Peyer's patch (tissue), 4 donors: ENCODE measurements around the gene ZFX.

Experiments used
- CTCF ChIP-seq, 6 experiments: fragments of 450-650 bp in 4 of 6; fragments of 200-600 bp in 2 of 6; sonication (generic) in 1 of 6; IDR thresholded peaks; one replicate each; pipeline ENCODE4 v1.5.1; 2017 to 2019; ENCODE audit warnings: antibody characterized with exemption in 6 of 6, mild to moderate bottlenecking in 3 of 6, moderate library complexity in 1 of 6
- POLR2A ChIP-seq, 2 donors: fragments of 450-650 bp; IDR thresholded peaks; one replicate each; pipeline ENCODE4 v1.5.1; 2017; ENCODE audit warnings: antibody characterized with exemption in 2 of 2, mild to moderate bottlenecking in 2 of 2, moderate library complexity in 2 of 2

GRCh38 chrX:24260842-24261550 is 111.5 kb downstream of the ZFX start:
- no peak for TF ChIP-seq CTCF (IDR thresholded peaks at IDR 0.05)
- no peak for TF ChIP-seq POLR2A (IDR thresholded peaks at IDR 0.05)
